T-helper 2 cell treated with Interferon-gamma antibody and Interleukin-4, amounts not matched to agents 5 μg/mL and 100 μg/mL, for 36 hours (primary cell): ENCODE data around the gene MAD1L1.

ENCODE experiments used
- DNase-seq: peaks from one replicate; pipeline ENCODE4 v3.0.0; 2021; ENCODE audit warnings: low spot score
- H3K27ac Mint-ChIP-seq: one replicate; pipeline ENCODE4 v1.8.0; 2021; ENCODE audit warnings: mild to moderate bottlenecking, mixed read lengths
- H3K27me3 Mint-ChIP-seq: one replicate; pipeline ENCODE4 v1.8.0; 2021; ENCODE audit warnings: low read depth, mixed read lengths
- H3K36me3 Mint-ChIP-seq: one replicate; pipeline ENCODE4 v1.8.0; 2021; ENCODE audit warnings: low read depth, mixed read lengths
- H3K4me1 Mint-ChIP-seq: one replicate; pipeline ENCODE4 v1.8.0; 2021; ENCODE audit warnings: low read depth, mixed read lengths
- H3K4me3 Mint-ChIP-seq: one replicate; pipeline ENCODE4 v1.8.0; 2022; ENCODE audit warnings: mild to moderate bottlenecking, moderate library complexity, mixed read lengths
- H3K9me3 Mint-ChIP-seq: one replicate; pipeline ENCODE4 v1.8.0; 2021; ENCODE audit warnings: mixed read lengths

The MAD1L1 gene

DNA sequence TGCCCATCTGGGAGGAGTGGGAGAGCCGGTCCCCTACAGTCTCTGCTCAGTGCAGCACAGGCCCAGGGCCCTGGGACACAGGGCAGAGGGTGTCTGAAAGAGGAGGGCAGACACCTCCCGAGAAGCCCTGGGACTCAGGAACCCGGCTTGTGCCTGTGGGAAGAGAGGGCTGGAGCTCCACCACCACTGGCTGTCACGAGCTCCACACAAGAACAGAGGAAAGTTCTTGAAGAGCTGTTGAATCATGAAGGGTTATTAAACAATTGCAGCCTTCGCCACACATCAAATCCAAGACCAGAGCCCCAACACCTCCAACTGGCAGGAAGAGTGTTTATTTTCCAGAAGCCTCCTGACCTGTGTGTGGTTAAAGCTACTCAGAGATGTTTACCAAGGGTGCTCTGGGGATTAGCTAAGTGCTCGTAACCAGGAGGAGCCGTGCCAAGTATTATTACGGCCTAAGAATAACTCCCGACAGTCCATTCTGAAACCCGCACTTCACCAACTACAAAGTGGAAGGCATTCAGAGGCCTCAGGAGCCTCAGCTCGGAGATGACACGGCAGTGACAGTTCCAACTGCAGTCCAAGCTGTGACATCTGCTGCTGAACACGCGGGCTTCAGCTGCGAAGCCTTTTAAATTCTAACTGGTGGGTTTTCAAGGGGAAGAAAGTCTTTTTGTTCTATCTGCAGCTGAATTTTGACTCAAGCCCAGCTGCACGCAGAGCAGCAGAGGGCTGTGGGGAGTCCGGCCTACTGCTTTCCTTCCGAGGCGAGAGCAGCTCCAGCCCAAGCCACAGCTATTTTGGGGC lies 75.1 kb downstream of the MAD1L1 start:
- H3K4me3 Mint-ChIP-seq = no peak overlapping the region
- no peak overlapping the region for H3K27ac Mint-ChIP-seq
- H3K36me3 Mint-ChIP-seq = no peaks in the 10 kb centered on the region
- H3K27me3 Mint-ChIP-seq = no peaks in the 10 kb centered on the region
- no peaks in the 10 kb centered on the region for H3K4me1 Mint-ChIP-seq
- no peaks in the 10 kb centered on the region for H3K9me3 Mint-ChIP-seq
- no peak for DNase-seq

DNA sequence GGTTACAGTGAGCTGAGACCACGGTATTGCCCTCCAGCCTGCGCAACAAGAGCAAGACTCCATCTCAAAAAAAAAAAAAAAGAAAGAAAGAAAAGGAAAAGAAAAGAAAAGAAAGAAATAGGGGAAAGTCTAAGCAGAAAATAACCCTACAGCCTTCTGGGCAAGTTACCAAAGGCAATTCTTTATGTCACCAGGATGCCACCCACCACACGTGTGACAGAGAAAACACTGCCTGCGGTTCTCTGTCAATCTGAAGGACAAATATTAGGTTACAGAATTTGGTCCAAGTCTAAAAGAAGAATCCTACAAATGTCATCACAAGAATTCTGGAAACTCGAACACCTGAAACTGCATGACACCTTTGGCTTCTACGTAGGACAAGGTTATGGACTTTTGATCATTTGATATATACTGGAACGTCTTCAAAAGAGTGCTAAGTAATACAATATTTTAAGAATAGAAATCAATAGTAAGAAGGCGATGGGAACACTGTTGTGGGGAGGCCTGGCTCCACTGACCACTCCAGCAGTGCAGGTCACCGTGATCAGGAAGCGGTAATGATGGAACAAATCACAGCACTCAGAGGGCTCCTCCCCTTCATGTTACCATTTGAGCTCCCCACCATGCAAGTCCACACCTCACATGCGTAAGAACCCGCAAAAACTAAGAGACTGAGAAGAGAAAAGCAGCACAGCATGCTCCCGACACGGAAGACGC lies 75.8 kb downstream of the MAD1L1 start:
- Mint-ChIP-seq H3K9me3 (no peaks in the 10 kb centered on the region), H3K4me3 (no peak overlapping the region), H3K27me3 (no peaks in the 10 kb centered on the region), H3K4me1 (no peaks in the 10 kb centered on the region), H3K27ac (no peak overlapping the region), H3K36me3 (no peaks in the 10 kb centered on the region)
- DNase-seq = no peak

DNA sequence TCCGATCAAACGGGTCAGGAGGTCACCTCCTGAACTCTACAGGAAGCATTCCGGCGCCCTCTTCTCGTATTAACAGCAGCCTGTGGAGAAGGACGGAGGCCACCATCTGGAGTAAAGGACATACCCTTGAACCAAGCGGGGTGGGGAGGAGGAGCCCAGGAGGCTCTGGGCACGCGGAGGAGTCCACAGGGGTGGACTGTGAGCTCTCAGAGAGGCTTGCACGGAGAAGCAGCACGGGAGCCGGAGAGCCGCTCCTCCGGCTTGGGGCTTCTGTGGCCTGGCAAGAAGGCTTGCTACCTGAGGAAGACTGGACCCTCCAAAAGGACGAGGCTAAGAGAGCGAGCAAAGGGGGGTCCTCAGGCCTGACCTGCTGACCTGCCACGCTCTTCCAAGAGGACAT lies 77.9 kb downstream of the MAD1L1 start:
- Mint-ChIP-seq H3K4me3 (no peak overlapping the region), H3K4me1 (no peaks in the 10 kb centered on the region), H3K27me3 (no peaks in the 10 kb centered on the region), H3K27ac (no peak overlapping the region), H3K9me3 (no peaks in the 10 kb centered on the region), H3K36me3 (no peaks in the 10 kb centered on the region)
- no peak for DNase-seq

DNA sequence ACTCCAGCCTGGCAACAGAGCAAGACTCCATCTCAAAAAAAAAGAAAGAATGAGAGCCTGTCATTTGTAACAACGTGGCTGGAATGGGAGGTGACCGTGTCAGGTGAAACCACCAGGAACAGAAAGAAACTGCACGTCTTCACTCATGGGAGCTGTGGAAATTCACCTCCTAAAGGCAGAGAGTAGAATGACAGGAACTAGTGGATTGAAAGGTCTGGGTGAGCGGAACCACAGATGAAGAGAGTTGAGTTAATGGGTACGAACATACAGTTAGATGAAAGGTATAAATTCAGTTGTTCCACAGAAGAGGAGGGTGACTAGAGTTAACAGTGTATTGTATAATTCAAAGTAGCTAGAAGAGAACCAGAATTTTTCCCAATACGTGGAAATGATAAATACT lies 78.6 kb downstream of the MAD1L1 start:
- Mint-ChIP-seq H3K4me1 (no peaks in the 10 kb centered on the region), H3K36me3 (no peaks in the 10 kb centered on the region), H3K4me3 (no peak overlapping the region), H3K27ac (no peak overlapping the region), H3K27me3 (no peaks in the 10 kb centered on the region), H3K9me3 (no peaks in the 10 kb centered on the region)
- no peak for DNase-seq

DNA sequence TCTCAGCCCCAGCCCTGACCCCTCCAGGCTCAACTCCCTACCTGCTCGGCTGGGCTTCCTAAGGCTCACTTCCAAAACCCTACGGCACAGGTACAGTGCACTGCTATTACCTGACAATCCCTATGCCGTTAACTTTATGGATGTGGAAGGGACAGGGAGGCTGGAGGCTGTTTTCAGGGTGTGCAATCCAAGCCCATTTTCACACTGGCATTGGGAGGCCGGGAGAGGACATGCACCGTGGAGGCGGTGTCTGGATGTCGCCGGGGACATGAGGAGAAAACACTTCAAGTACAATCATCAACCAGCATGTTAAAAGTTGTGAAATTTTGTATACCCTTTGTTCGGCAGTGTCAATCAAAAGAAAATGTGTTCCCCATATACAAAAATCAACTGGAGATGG lies 80.1 kb downstream of the MAD1L1 start:
- DNase-seq = no peak
- Mint-ChIP-seq H3K27me3 (no peaks in the 10 kb centered on the region), H3K4me3 (no peak overlapping the region), H3K27ac (no peak overlapping the region), H3K4me1 (no peaks in the 10 kb centered on the region), H3K36me3 (no peaks in the 10 kb centered on the region), H3K9me3 (no peaks in the 10 kb centered on the region)

DNA sequence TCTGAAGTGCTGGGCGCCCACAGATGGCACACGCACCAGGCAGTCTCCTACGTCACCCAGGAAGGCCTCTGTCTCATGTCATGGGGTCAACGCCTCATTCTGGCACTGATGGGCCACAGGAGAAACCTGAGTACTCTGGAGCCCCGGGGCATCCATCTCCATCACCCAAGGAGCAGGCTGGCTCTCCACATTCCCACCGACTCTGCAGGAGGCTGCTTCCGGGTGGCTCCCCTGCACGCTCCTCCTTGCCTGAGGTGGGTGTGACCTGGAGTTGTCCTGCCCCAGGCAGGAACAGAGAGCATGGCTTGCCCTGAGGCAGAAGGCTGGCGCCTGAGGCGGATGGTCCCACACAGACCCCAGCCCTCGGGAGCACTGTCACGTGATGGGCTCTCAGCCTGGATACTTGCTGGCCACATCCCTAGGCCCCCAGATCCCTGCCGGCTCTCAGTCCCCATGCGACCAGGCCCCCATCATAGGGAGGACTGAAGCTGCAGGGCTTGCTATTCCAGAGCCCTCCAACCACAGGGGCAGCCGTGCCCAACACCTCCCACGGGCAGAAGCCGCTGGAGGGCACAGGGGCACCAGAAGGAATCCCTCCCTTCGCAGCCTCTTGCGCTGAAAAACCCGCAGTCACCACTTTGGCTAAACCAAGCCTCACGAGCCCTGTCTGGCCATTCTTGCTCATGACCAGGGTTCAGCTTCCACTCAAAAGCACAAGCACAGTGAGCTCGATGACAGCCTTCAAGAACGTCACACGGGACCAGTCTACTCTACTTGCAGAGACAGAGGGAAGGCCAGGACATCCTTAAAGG lies 80.7 kb downstream of the MAD1L1 start:
- Mint-ChIP-seq H3K9me3 (no peaks in the 10 kb centered on the region), H3K4me1 (no peaks in the 10 kb centered on the region), H3K27me3 (no peaks in the 10 kb centered on the region), H3K27ac (no peak overlapping the region), H3K36me3 (no peaks in the 10 kb centered on the region), H3K4me3 (no peak overlapping the region)
- DNase-seq = no peak

DNA sequence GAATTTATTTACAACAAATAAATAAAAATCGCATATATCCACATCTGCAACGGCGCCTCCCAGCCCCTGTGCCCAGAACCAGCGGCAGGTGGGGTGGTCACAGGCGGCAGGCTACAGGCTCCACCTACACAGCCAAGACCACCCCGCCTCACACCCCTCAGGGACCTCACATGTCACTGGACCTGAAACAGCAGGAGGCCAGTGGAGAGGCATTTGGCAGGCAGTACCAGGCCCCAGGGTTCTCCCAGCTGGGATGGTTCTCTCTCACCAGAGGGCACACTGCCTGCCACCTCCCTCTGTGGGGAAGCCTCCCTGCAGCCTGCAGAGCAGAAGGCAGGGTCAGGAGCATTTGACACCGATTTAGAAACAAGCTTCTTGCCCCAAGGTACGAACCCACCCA lies 81.5 kb downstream of the MAD1L1 start:
- Mint-ChIP-seq H3K4me1 (no peaks in the 10 kb centered on the region), H3K9me3 (no peaks in the 10 kb centered on the region), H3K27ac (no peak overlapping the region), H3K4me3 (no peak overlapping the region), H3K27me3 (no peaks in the 10 kb centered on the region), H3K36me3 (no peaks in the 10 kb centered on the region)
- DNase-seq = no peak

DNA sequence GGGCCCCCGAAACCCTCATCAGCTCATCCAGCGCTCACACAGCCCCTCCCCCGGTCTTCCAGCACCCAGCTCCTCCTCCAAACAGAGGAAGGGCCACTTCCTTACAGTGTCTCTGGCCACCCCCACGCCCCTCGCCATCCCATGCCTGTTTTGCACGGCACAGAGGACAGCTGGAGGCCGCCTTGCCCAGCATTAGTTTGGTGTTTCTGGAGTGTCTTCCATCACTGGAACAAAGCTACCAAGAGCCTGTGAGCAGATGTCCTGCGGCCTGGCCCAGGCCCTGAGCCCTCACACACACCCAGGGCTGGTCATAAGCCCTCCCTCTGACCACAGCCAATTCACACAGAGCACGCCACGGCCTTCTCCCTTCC lies 82.3 kb downstream of the MAD1L1 start:
- Mint-ChIP-seq H3K9me3 (no peaks in the 10 kb centered on the region), H3K4me3 (no peak overlapping the region), H3K27ac (no peak overlapping the region), H3K4me1 (no peaks in the 10 kb centered on the region), H3K27me3 (no peaks in the 10 kb centered on the region), H3K36me3 (no peaks in the 10 kb centered on the region)
- DNase-seq = no peak

DNA sequence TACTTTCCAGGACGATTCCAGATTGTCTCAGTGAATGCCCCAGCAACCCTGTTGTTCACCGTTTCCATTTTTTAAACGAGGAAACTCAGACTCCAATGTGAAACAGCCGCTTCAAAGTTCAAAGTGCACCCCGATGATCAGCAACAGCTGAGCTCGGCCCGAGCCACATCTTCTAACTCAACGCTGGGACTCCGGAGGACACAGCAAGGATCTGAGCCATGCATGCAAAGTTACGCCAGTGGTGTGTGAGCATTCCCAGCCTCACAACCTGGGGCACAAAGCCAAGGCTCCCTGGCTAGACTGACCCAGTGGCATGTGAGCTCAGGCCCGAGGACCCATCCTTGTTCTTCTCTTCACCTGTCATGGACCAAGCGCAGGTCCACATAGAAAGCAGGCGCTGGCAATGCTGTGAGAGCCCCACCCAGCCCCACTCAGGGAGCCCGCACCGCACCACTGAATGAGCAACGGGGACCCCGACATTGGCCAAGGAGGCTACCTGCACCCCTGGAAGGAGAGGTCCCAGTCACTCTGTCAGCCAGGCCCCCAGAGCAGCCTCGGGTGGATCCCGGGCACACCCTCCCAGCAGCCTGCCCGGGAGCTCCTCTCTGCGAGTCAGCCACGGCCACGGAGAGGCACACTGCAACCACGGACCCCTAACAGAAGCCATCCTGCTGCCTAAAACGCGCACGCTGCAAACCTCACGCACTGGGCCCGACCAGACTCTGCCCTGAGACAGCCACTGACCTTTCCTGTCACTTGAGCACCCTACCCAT lies 82.9 kb downstream of the MAD1L1 start:
- Mint-ChIP-seq H3K27ac (peak overlapping the region; percentile 26), H3K9me3 (no peaks in the 10 kb centered on the region), H3K4me3 (no peak overlapping the region), H3K4me1 (no peaks in the 10 kb centered on the region), H3K36me3 (no peaks in the 10 kb centered on the region), H3K27me3 (no peaks in the 10 kb centered on the region)
- DNase-seq = no peak

DNA sequence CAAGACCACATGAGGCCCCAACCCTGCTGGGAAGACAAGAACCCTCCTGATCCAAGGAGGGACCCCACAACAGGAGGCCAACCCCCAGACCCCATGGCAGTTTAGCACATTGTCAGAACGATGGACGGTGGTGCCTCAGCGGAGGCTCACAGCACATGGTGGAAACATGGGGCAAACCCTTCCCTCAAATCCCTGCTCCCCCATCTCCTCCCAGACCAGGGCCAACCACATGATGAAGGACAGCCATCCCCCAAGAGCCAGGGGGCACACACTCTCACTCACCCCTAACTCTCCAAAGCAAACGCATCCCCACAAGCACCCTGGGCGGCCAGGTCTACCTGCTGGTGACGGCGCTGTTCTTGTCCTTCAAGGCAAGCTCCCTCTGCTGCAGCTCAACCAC lies 83.9 kb downstream of the MAD1L1 start:
- Mint-ChIP-seq H3K36me3 (no peaks in the 10 kb centered on the region), H3K27me3 (no peaks in the 10 kb centered on the region), H3K4me1 (no peaks in the 10 kb centered on the region), H3K4me3 (no peak overlapping the region), H3K27ac (no peak overlapping the region), H3K9me3 (no peaks in the 10 kb centered on the region)
- no peak for DNase-seq

DNA sequence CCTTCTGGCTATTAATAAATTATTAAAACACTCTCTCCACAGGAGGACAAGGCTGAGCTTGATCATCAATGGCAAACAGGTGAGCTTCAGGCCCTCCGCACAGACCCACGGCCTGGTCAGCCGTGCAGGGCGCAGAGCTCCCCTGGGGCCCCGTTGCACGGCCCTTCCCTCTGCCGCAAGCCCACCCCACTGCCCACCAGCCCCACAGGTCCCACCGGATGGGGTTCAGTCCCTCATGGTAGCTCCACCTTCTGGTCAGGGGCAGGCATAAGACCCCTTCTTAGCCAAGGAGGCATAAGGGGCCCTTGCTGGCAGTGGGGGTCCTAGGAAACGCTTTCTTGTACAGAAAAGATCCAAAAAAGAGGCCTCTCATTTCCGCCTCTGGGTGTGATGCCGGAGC lies 84.6 kb downstream of the MAD1L1 start:
- H3K27ac Mint-ChIP-seq = no peak overlapping the region
- H3K4me3 Mint-ChIP-seq = no peak overlapping the region
- DNase-seq = no peak
- H3K27me3 Mint-ChIP-seq = no peaks in the 10 kb centered on the region
- no peaks in the 10 kb centered on the region for H3K36me3 Mint-ChIP-seq
- H3K4me1 Mint-ChIP-seq = no peaks in the 10 kb centered on the region
- no peaks in the 10 kb centered on the region for H3K9me3 Mint-ChIP-seq

DNA sequence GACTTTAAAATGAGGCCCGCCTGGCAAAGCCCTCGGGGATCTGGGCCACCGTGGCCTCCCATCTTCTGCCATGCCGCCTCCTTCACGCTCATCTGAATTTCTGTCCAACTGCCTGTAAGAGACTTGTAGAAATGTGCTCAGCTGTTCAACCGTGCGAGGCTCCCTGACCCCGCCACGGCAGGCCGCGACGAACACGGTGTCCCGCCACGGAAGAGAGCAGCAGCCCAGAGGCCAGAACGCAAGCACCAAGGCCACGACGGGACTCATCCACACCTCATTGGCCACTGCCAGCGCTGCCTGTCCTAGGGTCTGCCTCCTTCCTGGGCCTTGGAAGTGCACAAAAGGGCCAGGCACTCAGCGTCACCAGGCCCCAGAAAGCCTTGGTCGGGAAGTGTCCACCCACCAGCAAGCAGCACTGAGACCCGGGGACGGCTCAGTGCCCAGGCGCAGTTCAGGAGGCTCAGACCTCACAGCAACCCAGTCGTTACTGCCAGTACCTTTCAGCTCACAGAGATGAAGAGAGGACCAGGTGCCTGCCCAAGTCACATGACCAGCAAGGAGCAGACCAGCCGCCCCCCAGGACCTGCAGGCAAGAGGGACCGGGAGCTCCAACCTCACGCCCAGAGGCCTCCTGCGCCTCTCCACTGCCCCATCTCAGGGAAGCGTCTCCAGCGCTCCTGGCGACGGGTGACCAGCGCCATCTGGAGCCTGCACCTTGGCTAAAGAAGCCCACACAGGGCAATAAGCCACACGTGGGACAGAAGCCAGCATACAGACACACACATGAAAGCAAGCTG lies 85.9 kb downstream of the MAD1L1 start:
- Mint-ChIP-seq H3K9me3 (no peaks in the 10 kb centered on the region), H3K4me3 (no peak overlapping the region), H3K4me1 (no peaks in the 10 kb centered on the region), H3K36me3 (no peaks in the 10 kb centered on the region), H3K27me3 (no peaks in the 10 kb centered on the region), H3K27ac (no peak overlapping the region)
- no peak for DNase-seq
